ENCODE measurements around the gene FAM118B. TPM values are rescaled to one million over a fixed set of nuclear protein-coding genes. Genes with fewer than 3 reads are reported as not detected.
"Not testable (repeated sequence)": the region's sequence is repeated elsewhere in the genome, so short reads cannot be mapped to it uniquely, and the experiment has no call there.

The FAM118B gene
- total and polyA plus RNA-seq, 4 donors: 3.7 to 12.0 (median 6.6) TPM

- TF ChIP-seq REST (IDR thresholded peaks at IDR 0.05) (no peak), EGR1 (IDR thresholded peaks at IDR 0.05; ENCODE audit: low read depth in 2 of 2) (no peak), MAX (IDR thresholded peaks at IDR 0.05) (no peak)
These were observed 96.7 kb downstream of the FAM118B start (continued) for GRCh38 chr11:126308271-126308671.

DNA sequence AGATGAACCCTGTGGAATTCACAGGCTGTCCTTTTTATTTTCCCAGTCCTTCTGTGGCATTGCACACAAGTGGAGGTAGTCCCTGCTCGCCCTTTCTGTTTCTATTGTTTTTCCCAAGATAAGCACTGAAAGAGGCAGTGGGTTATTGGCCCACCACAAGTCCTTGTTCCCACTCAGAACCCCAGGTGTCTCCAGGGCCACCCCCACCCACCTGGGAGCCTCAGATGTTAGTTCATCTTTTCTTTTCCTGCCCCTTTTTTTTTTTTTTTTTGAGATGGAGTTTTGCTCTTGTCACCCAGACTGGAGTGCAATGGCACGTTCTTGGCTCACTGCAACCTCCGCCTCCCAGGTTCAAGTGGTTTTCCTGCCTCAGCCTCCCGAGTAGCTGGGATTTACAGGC, 97.2 kb downstream of the FAM118B start:
- H3K4me3 ChIP-seq (ENCODE audit: low read depth in 1 of 3, low read length in 3 of 3); H3K27ac ChIP-seq (ENCODE audit: low read depth in 1 of 2, low read length in 2 of 2); H3K9me3 ChIP-seq (ENCODE audit: control insufficient read depth in 4 of 4, low read length in 3 of 4); H3K36me3 ChIP-seq (ENCODE audit: control insufficient read depth in 4 of 4, insufficient read depth in 3 of 4, low read depth in 1 of 4, low read length in 3 of 4); H3K9ac ChIP-seq (ENCODE audit: low read depth in 1 of 2, low read length in 2 of 2); DNase-seq (ENCODE audit: low spot score); H3K27me3 ChIP-seq (ENCODE audit: control insufficient read depth in 4 of 4, insufficient read depth in 4 of 4, low read length in 3 of 4): not testable (repeated sequence)
- H3K4me1 ChIP-seq (ENCODE audit: control insufficient read depth in 4 of 4, insufficient read depth in 4 of 4, low read length in 3 of 4): peaks cover 0 to 12% (median 8%) of the 10 kb centered on the region in 4 donors
- WGBS: 94% methylated on average over 4 of the region's 4 CpGs

DNA sequence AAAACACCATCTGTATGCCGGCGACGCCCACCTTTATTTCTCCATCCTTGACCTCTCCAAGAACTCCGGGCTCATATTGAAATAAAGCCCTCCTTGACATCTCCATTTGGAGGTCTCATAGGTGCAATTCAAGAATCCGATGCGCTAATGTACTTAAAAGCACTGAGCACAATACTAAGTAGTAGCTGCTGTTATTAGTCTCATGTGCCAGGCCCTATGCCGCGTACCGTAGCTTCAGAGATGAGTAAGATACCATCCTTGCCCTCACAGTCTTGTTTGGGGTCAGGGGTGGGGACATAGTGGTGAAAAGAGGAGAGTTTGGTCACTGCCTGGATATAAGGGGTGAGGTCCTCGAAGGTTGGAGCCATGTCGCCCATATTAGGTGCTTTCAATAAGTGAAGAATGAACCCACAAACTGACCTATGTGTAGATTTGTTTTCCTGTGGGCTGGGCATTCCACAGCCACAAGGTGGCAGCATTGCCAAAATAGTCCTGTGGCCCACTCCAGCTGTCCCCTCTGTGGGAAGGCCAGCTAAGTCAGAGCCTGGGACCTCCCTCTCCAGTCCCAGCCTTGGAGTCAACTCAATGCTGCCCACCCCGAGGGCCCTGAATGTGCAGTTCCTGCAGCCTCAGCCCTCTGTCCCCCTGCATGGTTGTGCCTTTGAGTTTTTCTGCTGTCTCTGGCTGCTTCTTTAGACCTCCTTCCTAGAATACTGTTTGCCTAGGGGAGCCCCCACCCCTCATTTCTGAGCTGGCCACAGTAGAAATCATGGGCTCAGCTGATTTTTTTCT, 98.8 kb downstream of the FAM118B start:
- TF ChIP-seq RAD21 (IDR thresholded peaks at IDR 0.05): peak; percentile 96 to 98
- TF ChIP-seq GABPA (IDR thresholded peaks at IDR 0.05 in 1 of 2, conservative IDR thresholded peaks at IDR 0.05 in 1 of 2): no peak
- no peak for TF ChIP-seq MAX (IDR thresholded peaks at IDR 0.05)
- TF ChIP-seq HNF4A (conservative IDR thresholded peaks at IDR 0.05): no peak
- no peak for TF ChIP-seq EGR1 (IDR thresholded peaks at IDR 0.05; ENCODE audit: low read depth in 2 of 2)
- TF ChIP-seq FOXA1 (IDR thresholded peaks at IDR 0.05): no peak
- peak; percentile 91 for TF ChIP-seq CTCF (IDR thresholded peaks at IDR 0.05; ENCODE audit: low read depth, low read length, missing input control)
- TF ChIP-seq NR2F2 (IDR thresholded peaks at IDR 0.05): peak; percentile 17
- TF ChIP-seq RXRA (IDR thresholded peaks at IDR 0.05): peak in 1 of 2 donors; percentile 23
- no peak for TF ChIP-seq FOXA2 (IDR thresholded peaks at IDR 0.05)
- WGBS: 69% methylated on average over 12 of the region's 12 CpGs
- peak; percentile 79 for DNase-seq (ENCODE audit: low spot score)
- Histone ChIP-seq H3K4me1 (ENCODE audit: control insufficient read depth in 4 of 4, insufficient read depth in 4 of 4, low read length in 3 of 4) (peaks cover 0 to 6% (median 2%) of the 10 kb centered on the region in 4 donors), H3K9me3 (ENCODE audit: control insufficient read depth in 4 of 4, low read length in 3 of 4) (no peaks in the 10 kb centered on the region), H3K4me3 (ENCODE audit: low read depth in 1 of 3, low read length in 3 of 3) (no peak overlapping the region), H3K36me3 (ENCODE audit: control insufficient read depth in 4 of 4, insufficient read depth in 3 of 4, low read depth in 1 of 4, low read length in 3 of 4) (peaks cover 0 to 3% (median under 1%) of the 10 kb centered on the region in 4 donors), H3K27ac (ENCODE audit: low read depth in 1 of 2, low read length in 2 of 2) (peak overlapping the region; percentile 4 to 10), H3K9ac (ENCODE audit: low read depth in 1 of 2, low read length in 2 of 2) (no peak overlapping the region), H3K27me3 (ENCODE audit: control insufficient read depth in 4 of 4, insufficient read depth in 4 of 4, low read length in 3 of 4) (no peaks in the 10 kb centered on the region)
